OCI-LY1 (cell line): ENCODE measurements around the gene PRRT2.

Experiments used
- EZH2 ChIP-seq: fragments of 200-600 bp; sonication (generic), shearing (Covaris generic); IDR thresholded peaks from 2 replicates; pipeline ENCODE4 v1.8.0; 2017; ENCODE audit warnings: borderline replicate concordance, mixed run types, mild to moderate bottlenecking, antibody characterized with exemption, low read length, moderate library complexity, mixed read lengths
- TF ChIP-seq, protein P1 (sequence below): fragments of 200-600 bp; sonication (generic), shearing (Covaris generic); IDR thresholded peaks from 2 replicates; pipeline ENCODE4 v1.5.1; 2017; ENCODE audit warnings: mild to moderate bottlenecking, antibody characterized with exemption, low read length, moderate library complexity, mixed read lengths

DNA sequence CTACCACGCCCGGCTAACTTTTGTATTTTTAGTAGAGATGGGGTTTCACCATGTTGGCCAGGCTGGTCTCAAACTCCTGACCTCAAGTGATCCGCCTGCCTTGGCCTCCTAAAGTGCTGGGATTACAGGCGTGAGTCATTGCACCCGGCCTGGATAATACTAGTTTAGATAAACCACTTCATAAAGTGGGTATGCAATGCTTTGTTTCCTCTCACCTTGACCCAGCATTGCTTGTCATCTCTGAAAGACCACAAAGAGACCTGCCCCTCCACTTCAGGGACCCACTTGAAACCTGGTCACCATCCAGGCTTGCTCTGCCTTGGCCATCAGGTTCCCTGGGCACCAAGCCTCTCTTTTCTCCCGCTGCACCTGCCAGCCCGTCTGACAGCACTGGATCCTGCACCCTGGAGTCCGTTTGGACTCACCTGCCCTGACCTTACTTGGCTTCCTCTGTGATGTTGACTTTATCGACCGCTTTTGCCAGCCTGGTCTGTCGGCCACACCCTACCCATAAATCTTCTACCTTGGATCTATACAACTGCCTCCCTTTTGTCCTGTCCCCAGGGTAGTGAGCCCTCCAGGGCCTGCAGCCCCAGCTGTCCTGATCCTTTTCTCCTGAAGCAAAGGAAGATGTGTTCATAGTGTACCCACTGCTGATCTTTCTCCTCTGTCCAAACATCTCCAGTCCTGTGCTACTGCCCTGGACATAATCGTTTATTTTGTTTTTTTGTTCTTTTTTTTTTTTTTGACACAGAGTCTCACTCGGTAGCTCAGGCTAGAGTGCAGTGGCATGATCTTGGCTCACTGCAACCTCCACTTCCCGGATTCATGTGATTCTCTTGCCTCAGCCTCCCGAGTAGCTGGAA, 46.6 kb upstream of the PRRT2 start:
- TF ChIP-seq, protein P1, sequence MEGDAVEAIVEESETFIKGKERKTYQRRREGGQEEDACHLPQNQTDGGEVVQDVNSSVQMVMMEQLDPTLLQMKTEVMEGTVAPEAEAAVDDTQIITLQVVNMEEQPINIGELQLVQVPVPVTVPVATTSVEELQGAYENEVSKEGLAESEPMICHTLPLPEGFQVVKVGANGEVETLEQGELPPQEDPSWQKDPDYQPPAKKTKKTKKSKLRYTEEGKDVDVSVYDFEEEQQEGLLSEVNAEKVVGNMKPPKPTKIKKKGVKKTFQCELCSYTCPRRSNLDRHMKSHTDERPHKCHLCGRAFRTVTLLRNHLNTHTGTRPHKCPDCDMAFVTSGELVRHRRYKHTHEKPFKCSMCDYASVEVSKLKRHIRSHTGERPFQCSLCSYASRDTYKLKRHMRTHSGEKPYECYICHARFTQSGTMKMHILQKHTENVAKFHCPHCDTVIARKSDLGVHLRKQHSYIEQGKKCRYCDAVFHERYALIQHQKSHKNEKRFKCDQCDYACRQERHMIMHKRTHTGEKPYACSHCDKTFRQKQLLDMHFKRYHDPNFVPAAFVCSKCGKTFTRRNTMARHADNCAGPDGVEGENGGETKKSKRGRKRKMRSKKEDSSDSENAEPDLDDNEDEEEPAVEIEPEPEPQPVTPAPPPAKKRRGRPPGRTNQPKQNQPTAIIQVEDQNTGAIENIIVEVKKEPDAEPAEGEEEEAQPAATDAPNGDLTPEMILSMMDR, result no peak
- no peak for TF ChIP-seq EZH2
